H9 (cell line): ENCODE measurements around the gene IPO9. TPM values are rescaled to one million over a fixed set of nuclear protein-coding genes. Genes with fewer than 3 reads are reported as not detected.
A peak's percentile ranks its signal among the peaks of the same experiment; 100 is the strongest.

Source experiments
- DNase-seq: peaks from one replicate; pipeline ENCODE4 v3.0.0-alpha.2; 2017
- H2AFZ ChIP-seq: one replicate; pipeline ENCODE4 v1.6.1; 2013; ENCODE audit warnings: mild to moderate bottlenecking, low read length, control low read depth, moderate library complexity
- H2AK5ac ChIP-seq: 2 replicates; pipeline ENCODE4 v1.6.1; 2013; ENCODE audit warnings: low read length, control low read depth, mixed read lengths; ENCODE audit not compliant: insufficient read length
- H2BK120ac ChIP-seq: one replicate; pipeline ENCODE4 v1.6.1; 2013; ENCODE audit warnings: low read depth, mild to moderate bottlenecking, low read length, control low read depth, inconsistent platforms; ENCODE audit not compliant: poor library complexity, severe bottlenecking
- H2BK12ac ChIP-seq: 2 replicates; pipeline ENCODE4 v1.6.1; 2013; ENCODE audit warnings: low read length, control low read depth, mixed read lengths, low read depth; ENCODE audit not compliant: insufficient read length
- H2BK15ac ChIP-seq: 2 replicates; pipeline ENCODE4 v1.6.1; 2013; ENCODE audit warnings: low read depth, low read length, control low read depth
- H2BK20ac ChIP-seq: one replicate; pipeline ENCODE4 v1.6.1; 2013; ENCODE audit warnings: low read depth, mild to moderate bottlenecking, low read length, control low read depth, inconsistent platforms; ENCODE audit not compliant: poor library complexity, severe bottlenecking
- H2BK5ac ChIP-seq: 2 replicates; pipeline ENCODE4 v1.6.1; 2013; ENCODE audit warnings: low read length, control low read depth, mixed read lengths; ENCODE audit not compliant: insufficient read length
- H3K14ac ChIP-seq: 2 replicates; pipeline ENCODE4 v1.6.1; 2013; ENCODE audit warnings: low read length, control low read depth; ENCODE audit not compliant: insufficient read depth
- H3K18ac ChIP-seq: 2 replicates; pipeline ENCODE4 v1.6.1; 2013; ENCODE audit warnings: low read depth, mild to moderate bottlenecking, mixed read lengths, low read length, control low read depth; ENCODE audit not compliant: insufficient read length
- H3K23ac ChIP-seq: 2 replicates; pipeline ENCODE4 v1.6.1; 2013; ENCODE audit warnings: low read length, control low read depth, mixed read lengths, low read depth; ENCODE audit not compliant: insufficient read length
- H3K23me2 ChIP-seq: 2 replicates; pipeline ENCODE4 v1.6.1; 2013; ENCODE audit warnings: low read depth, mild to moderate bottlenecking, mixed read lengths, low read length, control low read depth; ENCODE audit not compliant: insufficient read length, poor library complexity, severe bottlenecking
- H3K27ac ChIP-seq: 2 replicates; pipeline ENCODE4 v1.5.1; 2013; ENCODE audit warnings: low read length, control low read depth, mixed read lengths, low read depth; ENCODE audit not compliant: insufficient read length
- H3K27me3 ChIP-seq: 2 replicates; pipeline ENCODE4 v1.6.1; 2013; ENCODE audit warnings: low read length, control low read depth, inconsistent platforms; ENCODE audit not compliant: insufficient read depth
- H3K4ac ChIP-seq: 2 replicates; pipeline ENCODE4 v1.6.1; 2013; ENCODE audit warnings: low read depth, mild to moderate bottlenecking, control low read depth, inconsistent platforms, low read length, moderate library complexity
- H3K4me1 ChIP-seq: 2 replicates; pipeline ENCODE4 v1.6.1; 2013; ENCODE audit warnings: low read length, control low read depth, inconsistent platforms; ENCODE audit not compliant: insufficient read depth
- H3K4me2 ChIP-seq: 2 replicates; pipeline ENCODE4 v1.6.1; 2013; ENCODE audit warnings: low read length, control low read depth, mixed read lengths; ENCODE audit not compliant: insufficient read length, insufficient read depth
- H3K56ac ChIP-seq: 2 replicates; pipeline ENCODE4 v1.6.1; 2013; ENCODE audit warnings: low read depth, mild to moderate bottlenecking, mixed read lengths, low read length, control low read depth; ENCODE audit not compliant: insufficient read length
- H3K79me1 ChIP-seq: 2 replicates; pipeline ENCODE4 v1.6.1; 2013; ENCODE audit warnings: low read depth, mild to moderate bottlenecking, moderate library complexity, low read length, control low read depth, inconsistent platforms; ENCODE audit not compliant: insufficient read depth, poor library complexity, severe bottlenecking
- H3K79me2 ChIP-seq: 2 replicates; pipeline ENCODE4 v1.6.1; 2013; ENCODE audit warnings: low read length, control low read depth, inconsistent platforms; ENCODE audit not compliant: insufficient read depth
- H3K9ac ChIP-seq: 2 replicates; pipeline ENCODE4 v1.6.1; 2013; ENCODE audit warnings: low read length, control low read depth, mixed read lengths; ENCODE audit not compliant: insufficient read length; ENCODE audit errors: extremely low read depth
- H3K9me3 ChIP-seq: one replicate; pipeline ENCODE4 v1.6.1; 2013; ENCODE audit warnings: low read depth, low read length, inconsistent platforms; ENCODE audit not compliant: control insufficient read depth
- H3T11ph ChIP-seq: one replicate; pipeline ENCODE4 v1.6.1; 2013; ENCODE audit warnings: mild to moderate bottlenecking, low read length, control low read depth, inconsistent platforms
- H4K20me1 ChIP-seq: one replicate; pipeline ENCODE4 v1.6.1; 2013; ENCODE audit not compliant: control insufficient read depth, insufficient read length, insufficient read depth
- H4K5ac ChIP-seq: 2 replicates; pipeline ENCODE4 v1.6.1; 2013; ENCODE audit warnings: low read depth, mild to moderate bottlenecking, mixed read lengths, low read length, control low read depth; ENCODE audit not compliant: insufficient read length
- H4K8ac ChIP-seq: replicated peaks from 2 replicates; pipeline ENCODE4 v1.6.1; 2013; ENCODE audit warnings: low read length, control low read depth, mixed read lengths, low read depth; ENCODE audit not compliant: insufficient read length
- H4K91ac ChIP-seq: 2 replicates; pipeline ENCODE4 v1.6.1; 2013; ENCODE audit warnings: low read depth, mild to moderate bottlenecking, moderate library complexity, mixed read lengths, low read length, control low read depth; ENCODE audit not compliant: insufficient read length
- H3K27ac Mint-ChIP-seq, 3 experiments: 2 replicates in 2 of 3; 3 replicates in 1 of 3; pipeline ENCODE4 v1.8.0; 2020 to 2021; ENCODE audit warnings: mixed read lengths in 3 of 3, mild to moderate bottlenecking in 1 of 3, moderate library complexity in 1 of 3
- H3K27me3 Mint-ChIP-seq: 2 replicates; pipeline ENCODE4 v1.8.0; 2021; ENCODE audit warnings: low read depth, mild to moderate bottlenecking, moderate library complexity, mixed read lengths
- H3K36me3 Mint-ChIP-seq, 3 experiments: 2 replicates in 2 of 3; 3 replicates in 1 of 3; pipeline ENCODE4 v1.8.0; 2020 to 2021; ENCODE audit warnings: low read depth in 3 of 3, mixed read lengths in 3 of 3; ENCODE audit not compliant: insufficient read depth in 1 of 3
- H3K4me1 Mint-ChIP-seq, 2 experiments: 2 replicates each; pipeline ENCODE4 v1.8.0; 2020; ENCODE audit warnings: mixed read lengths in 2 of 2
- H3K4me3 Mint-ChIP-seq, 2 experiments: 2 replicates in 1 of 2; 3 replicates in 1 of 2; pipeline ENCODE4 v1.8.0; 2020 to 2021; ENCODE audit warnings: mild to moderate bottlenecking in 2 of 2, mixed read lengths in 2 of 2, moderate library complexity in 1 of 2
- H3K9me3 Mint-ChIP-seq, 2 experiments: 2 replicates in 1 of 2; 3 replicates in 1 of 2; pipeline ENCODE4 v1.8.0; 2020; ENCODE audit warnings: mild to moderate bottlenecking in 2 of 2, mixed read lengths in 2 of 2, moderate library complexity in 1 of 2
- WGBS: extraction: QIAGEN DNeasy Blood & Tissue Kit; methylation state at CpG from one replicate; pipeline ENCODE4 v1.1.7; 2013; ENCODE audit warnings: missing lambda C conversion rate, low lambda C conversion rate, mixed read lengths; ENCODE audit not compliant: insufficient read length; ENCODE audit errors: extremely low coverage; 5-methylcytosine and 5-hydroxymethylcytosine counted together
- total RNA-seq: library from RNA; stranded (reverse); gene quantifications from 2 replicates; pipeline ENCODE4 v1.2.1, GENCODE V29; 2021
- TF ChIP-seq, protein P1 (sequence below): fragments of 200-600 bp; sonication (generic); conservative IDR thresholded peaks from 3 replicates; pipeline ENCODE4 v1.8.0; 2021; ENCODE audit warnings: antibody characterized with exemption, mild to moderate bottlenecking

Gene IPO9
- total RNA-seq, 1 experiment from 2014 or later = 104 TPM

DNA sequence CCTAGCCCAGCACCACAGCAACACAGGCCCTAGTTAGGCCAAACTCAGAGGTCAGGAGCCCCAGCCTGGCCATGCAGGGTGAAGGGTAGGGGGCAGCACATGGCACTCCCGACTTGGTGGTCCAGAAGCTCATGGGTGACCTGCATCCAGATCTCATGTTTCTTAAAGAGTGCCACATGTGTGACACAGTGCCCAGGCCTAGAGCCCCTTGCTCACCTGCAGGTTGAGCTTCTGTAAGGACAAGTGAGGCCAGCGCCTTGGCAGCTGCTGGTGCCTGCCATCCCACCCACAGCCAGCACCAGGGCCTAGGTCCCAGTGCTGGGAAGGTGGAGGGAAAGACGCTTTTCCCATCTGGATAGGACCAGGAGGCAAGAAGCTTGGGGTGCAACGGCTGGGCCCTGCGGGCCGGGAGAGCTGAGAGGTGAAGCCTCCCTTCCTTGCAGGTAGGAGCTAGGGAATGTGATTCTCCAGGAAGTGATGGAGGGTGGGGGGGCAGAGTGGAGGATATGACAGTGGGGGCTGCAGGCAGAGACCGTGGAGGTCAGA, 66.2 kb downstream of the IPO9 start:
- peaks cover 3% of the 10 kb centered on the region for H3K27me3 Mint-ChIP-seq
- 0 out of 7 replicates have a peak, but pooled peaks cover 0 to 1% (median 0%) of the 10 kb centered on the region in 3 experiments for H3K36me3 Mint-ChIP-seq
- peak overlapping the region in 1 of 2 experiments; percentile 43; a peak in 3 of 5 replicates for H3K4me3 Mint-ChIP-seq
- no peak overlapping the region for H3K23ac ChIP-seq
- no peak overlapping the region for H2BK120ac ChIP-seq
- H3K9ac ChIP-seq = no peak overlapping the region
- no peak for DNase-seq
- peaks cover 5% of the 10 kb centered on the region; the same call in 1 of the 2 replicates for H3K4me1 ChIP-seq
- H3K56ac ChIP-seq = no peak overlapping the region
- no peaks in the 10 kb centered on the region for H3K9me3 Mint-ChIP-seq
- no peak overlapping the region for H3T11ph ChIP-seq
- H2BK20ac ChIP-seq = no peak overlapping the region
- TF ChIP-seq, protein P1, sequence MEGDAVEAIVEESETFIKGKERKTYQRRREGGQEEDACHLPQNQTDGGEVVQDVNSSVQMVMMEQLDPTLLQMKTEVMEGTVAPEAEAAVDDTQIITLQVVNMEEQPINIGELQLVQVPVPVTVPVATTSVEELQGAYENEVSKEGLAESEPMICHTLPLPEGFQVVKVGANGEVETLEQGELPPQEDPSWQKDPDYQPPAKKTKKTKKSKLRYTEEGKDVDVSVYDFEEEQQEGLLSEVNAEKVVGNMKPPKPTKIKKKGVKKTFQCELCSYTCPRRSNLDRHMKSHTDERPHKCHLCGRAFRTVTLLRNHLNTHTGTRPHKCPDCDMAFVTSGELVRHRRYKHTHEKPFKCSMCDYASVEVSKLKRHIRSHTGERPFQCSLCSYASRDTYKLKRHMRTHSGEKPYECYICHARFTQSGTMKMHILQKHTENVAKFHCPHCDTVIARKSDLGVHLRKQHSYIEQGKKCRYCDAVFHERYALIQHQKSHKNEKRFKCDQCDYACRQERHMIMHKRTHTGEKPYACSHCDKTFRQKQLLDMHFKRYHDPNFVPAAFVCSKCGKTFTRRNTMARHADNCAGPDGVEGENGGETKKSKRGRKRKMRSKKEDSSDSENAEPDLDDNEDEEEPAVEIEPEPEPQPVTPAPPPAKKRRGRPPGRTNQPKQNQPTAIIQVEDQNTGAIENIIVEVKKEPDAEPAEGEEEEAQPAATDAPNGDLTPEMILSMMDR = no peak
- H3K18ac ChIP-seq = no peak overlapping the region
- no peak overlapping the region for H3K27ac Mint-ChIP-seq
- no peak overlapping the region for H2AK5ac ChIP-seq
- H3K4me1 Mint-ChIP-seq = peaks cover 26 to 34% of the 10 kb centered on the region in 2 experiments
- H2BK12ac ChIP-seq = no peak overlapping the region
- H2BK15ac ChIP-seq = no peak overlapping the region
- no peaks in the 10 kb centered on the region for H3K9me3 ChIP-seq
- H3K23me2 ChIP-seq = no peaks in the 10 kb centered on the region
- H3K79me1 ChIP-seq = no peaks in the 10 kb centered on the region
- WGBS = no CpG with 5 or more reads among the region's 7 CpGs
- no peak overlapping the region for H3K14ac ChIP-seq
- no peak overlapping the region for H4K91ac ChIP-seq
- no peak overlapping the region for H2BK5ac ChIP-seq
- no peaks in the 10 kb centered on the region; the same call in 1 of the 2 replicates for H3K27me3 ChIP-seq
- no peak overlapping the region for H4K5ac ChIP-seq
- no peaks in the 10 kb centered on the region for H3K79me2 ChIP-seq
- H3K4ac ChIP-seq = no peak overlapping the region
- no peak overlapping the region for H3K27ac ChIP-seq
- no peaks in the 10 kb centered on the region for H4K20me1 ChIP-seq
- no peak overlapping the region for H2AFZ ChIP-seq
- H4K8ac ChIP-seq = no peak overlapping the region
- H3K4me2 ChIP-seq = no peak overlapping the region
